K562 (cell line): ENCODE measurements around the gene SV2A. TPM values are rescaled to one million over a fixed set of nuclear protein-coding genes. Genes with fewer than 3 reads are reported as not detected.
A peak's percentile ranks its signal among the peaks of the same experiment; 100 is the strongest.

Experiments used
- ATF3 ChIP-seq, 2 experiments: fragments of 450-650 bp in 1 of 2; sonication (generic) in 1 of 2; formaldehyde crosslinking in 1 of 2; IDR thresholded peaks in 1 of 2; conservative IDR thresholded peaks in 1 of 2; 2 replicates each; pipeline versions ENCODE4 v1.6.1 to v1.8.1; 2016 to 2023; ENCODE audit warnings: mild to moderate bottlenecking in 2 of 2, moderate library complexity in 2 of 2, inconsistent platforms in 1 of 2, missing genetic modification reagents in 1 of 2
- CBFA2T2 ChIP-seq: fragments of 450-650 bp; conservative IDR thresholded peaks from 2 replicates; pipeline ENCODE4 v1.6.1; 2017; ENCODE audit warnings: mild to moderate bottlenecking
- CHD1 ChIP-seq: fragments of 200-600 bp; sonication (generic); IDR thresholded peaks from one replicate; pipeline ENCODE4 v1.6.1; 2012; ENCODE audit warnings: mild to moderate bottlenecking, moderate library complexity, low read length, inconsistent platforms
- CREM ChIP-seq: IDR thresholded peaks from 2 replicates; pipeline ENCODE4 v1.6.1; 2014; ENCODE audit warnings: antibody characterized with exemption, low read depth
- EGR1 ChIP-seq: fragments of 450-650 bp; conservative IDR thresholded peaks from 2 replicates; pipeline ENCODE4 v1.6.1; 2017; ENCODE audit warnings: mild to moderate bottlenecking
- ETV6 ChIP-seq, 3 experiments: fragments of 150-350 bp in 1 of 3; sonication (generic) in 1 of 3; formaldehyde crosslinking in 1 of 3; IDR thresholded peaks; 2 replicates each; pipeline versions ENCODE4 v1.6.1 to v1.8.0; 2014 to 2022; ENCODE audit warnings: borderline replicate concordance in 2 of 3, low read depth in 2 of 3, antibody characterized with exemption in 1 of 3, low read length in 1 of 3, mild to moderate bottlenecking in 1 of 3, missing genetic modification reagents in 1 of 3
- FOXK1 ChIP-seq: sonication (generic); formaldehyde crosslinking; IDR thresholded peaks from 2 replicates; pipeline ENCODE4 v1.8.0; 2022; ENCODE audit warnings: missing genetic modification reagents, mild to moderate bottlenecking, borderline replicate concordance
- L3MBTL2 ChIP-seq: fragments of 450-650 bp; IDR thresholded peaks from 2 replicates; pipeline ENCODE4 v1.6.1; 2016; ENCODE audit warnings: mild to moderate bottlenecking, moderate library complexity
- MAZ ChIP-seq, 2 experiments: fragments of 450-650 bp in 1 of 2; sonication (generic) in 1 of 2; formaldehyde crosslinking; IDR thresholded peaks in 1 of 2; conservative IDR thresholded peaks in 1 of 2; 2 replicates each; pipeline versions ENCODE4 v1.4.0 to v1.5.0; 2020; ENCODE audit warnings: mild to moderate bottlenecking in 1 of 2, missing genetic modification reagents in 1 of 2
- MXI1 ChIP-seq: IDR thresholded peaks from 2 replicates; pipeline ENCODE4 v1.6.1; 2011; ENCODE audit warnings: low read depth, mild to moderate bottlenecking, improper control_type of control experiment, low read length
- RBM22 ChIP-seq: fragments of 200-400 bp; formaldehyde crosslinking; IDR thresholded peaks from 2 replicates; pipeline ENCODE4 v1.6.1; 2018; ENCODE audit warnings: low read length, low read depth; ENCODE audit not compliant: poor library complexity, severe bottlenecking
- SIN3A ChIP-seq, 2 experiments: fragments of 150-350 bp in 1 of 2; IDR thresholded peaks; 2 replicates each; pipeline ENCODE4 v1.6.1; 2011 to 2016; ENCODE audit warnings: borderline replicate concordance in 2 of 2, low read depth in 2 of 2, low read length in 2 of 2, mild to moderate bottlenecking in 2 of 2, moderate library complexity in 2 of 2; ENCODE audit not compliant: control insufficient read depth in 1 of 2
- SP1 ChIP-seq: sonication (generic); formaldehyde crosslinking; IDR thresholded peaks from 2 replicates; pipeline ENCODE4 v1.8.1; 2022; ENCODE audit warnings: mild to moderate bottlenecking, missing genetic modification reagents
- TGIF2 ChIP-seq: sonication (generic); formaldehyde crosslinking; IDR thresholded peaks from 2 replicates; pipeline ENCODE4 v1.8.1; 2022; ENCODE audit warnings: mild to moderate bottlenecking, missing genetic modification reagents, moderate library complexity
- YY1 ChIP-seq, 3 experiments: IDR thresholded peaks; 2 replicates each; pipeline ENCODE4 v1.6.1; 2011; ENCODE audit warnings: low read length in 2 of 3, mild to moderate bottlenecking in 2 of 3, moderate library complexity in 2 of 3, borderline replicate concordance in 1 of 3, control low read depth in 1 of 3, low read depth in 1 of 3; ENCODE audit not compliant: insufficient read depth in 3 of 3, insufficient replicate concordance in 2 of 3, control insufficient read depth in 1 of 3, insufficient read length in 1 of 3; ENCODE audit errors: extremely low read depth in 1 of 3
- ZBTB43 ChIP-seq: sonication (generic); formaldehyde crosslinking; IDR thresholded peaks from 2 replicates; pipeline ENCODE4 v1.8.0; 2023; ENCODE audit warnings: mild to moderate bottlenecking, missing genetic modification reagents
- ZNF197 ChIP-seq: fragments of 200-800 bp; sonication (Bioruptor generic); IDR thresholded peaks from 2 replicates; pipeline ENCODE4 v1.6.1; 2016; ENCODE audit warnings: low read depth, missing genetic modification characterization, missing compliant biosample characterization
- polyA plus RNA-seq, 8 experiments: library from polyadenylated mRNA; depleted of rRNA in 4 of 8; stranded (reverse) in 5 of 8; unstranded in 3 of 8; fragments of >200 nt; fragmentation: Nextera tagmentation in 2 of 8; fragmentation: Illumina TruSeq in 1 of 8; extraction: Ambion mirVana in 2 of 8; extraction: Trizol in 1 of 8; gene quantifications; 2 replicates each; pipeline versions ENCODE4 v1.2.1 to v1.2.3, GENCODE V29; 2011 to 2014; ENCODE audit warnings: inconsistent platforms in 1 of 8, missing spikeins in 1 of 8
- total RNA-seq, 7 experiments: library from RNA; depleted of rRNA in 6 of 7; stranded (reverse); fragments of >200 nt in 6 of 7; fragmentation: Illumina TruSeq in 2 of 7; extraction: Trizol in 2 of 7; gene quantifications; 2 replicates each; pipeline versions ENCODE4 v1.2.1 to v1.2.3, GENCODE V29; 2011 to 2021; ENCODE audit warnings: low replicate concordance in 1 of 7
- TF ChIP-seq, protein P1 (sequence below): sonication (generic); formaldehyde crosslinking; IDR thresholded peaks from 2 replicates; pipeline ENCODE4 v1.8.0; 2023; ENCODE audit warnings: mild to moderate bottlenecking, missing genetic modification reagents

The SV2A gene
- total and polyA plus RNA-seq, 9 of the 15 experiments (the other 6 are each of a cell fraction or from before 2014, with no cell fraction given) = 0.07 to 0.22 (median 0.11) TPM; not detected in 1

DNA sequence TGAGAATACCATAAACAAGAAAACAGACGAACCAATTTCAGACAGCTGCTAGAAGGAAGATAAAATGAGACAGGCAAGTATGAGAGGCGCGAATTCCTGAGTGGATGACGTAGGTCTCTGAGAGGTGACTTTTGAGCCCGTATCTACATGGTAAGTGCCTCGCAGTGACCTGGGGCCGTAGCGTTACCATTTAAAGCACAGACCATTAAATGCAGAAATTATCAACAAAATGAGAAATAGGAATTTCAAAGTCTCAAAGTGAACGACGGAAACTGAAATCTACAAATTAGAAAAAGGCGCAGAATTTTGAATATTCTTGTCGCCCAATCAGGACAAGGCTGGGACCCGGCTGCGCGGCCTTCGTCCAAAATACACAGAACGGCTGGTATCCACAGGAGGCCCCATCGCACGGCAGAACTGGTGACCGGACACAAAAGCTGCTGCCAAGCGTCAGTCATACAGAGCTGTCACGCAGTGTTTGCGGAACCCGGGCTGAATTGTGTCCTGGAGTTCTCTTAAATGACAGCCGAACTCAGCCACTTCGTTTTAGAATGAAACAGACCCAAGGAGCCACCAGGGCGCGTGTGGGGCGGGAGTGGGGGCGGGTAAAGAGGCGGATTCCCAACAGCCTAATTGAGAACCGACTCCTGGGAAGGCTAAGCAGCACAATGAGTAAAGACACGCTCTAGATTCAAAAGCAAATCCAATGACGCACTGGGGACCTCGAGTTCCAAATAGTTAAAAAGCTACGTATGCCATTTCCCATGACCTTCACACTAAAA lies 32.1 kb downstream of the SV2A start (continued):
- TF ChIP-seq, protein P1, sequence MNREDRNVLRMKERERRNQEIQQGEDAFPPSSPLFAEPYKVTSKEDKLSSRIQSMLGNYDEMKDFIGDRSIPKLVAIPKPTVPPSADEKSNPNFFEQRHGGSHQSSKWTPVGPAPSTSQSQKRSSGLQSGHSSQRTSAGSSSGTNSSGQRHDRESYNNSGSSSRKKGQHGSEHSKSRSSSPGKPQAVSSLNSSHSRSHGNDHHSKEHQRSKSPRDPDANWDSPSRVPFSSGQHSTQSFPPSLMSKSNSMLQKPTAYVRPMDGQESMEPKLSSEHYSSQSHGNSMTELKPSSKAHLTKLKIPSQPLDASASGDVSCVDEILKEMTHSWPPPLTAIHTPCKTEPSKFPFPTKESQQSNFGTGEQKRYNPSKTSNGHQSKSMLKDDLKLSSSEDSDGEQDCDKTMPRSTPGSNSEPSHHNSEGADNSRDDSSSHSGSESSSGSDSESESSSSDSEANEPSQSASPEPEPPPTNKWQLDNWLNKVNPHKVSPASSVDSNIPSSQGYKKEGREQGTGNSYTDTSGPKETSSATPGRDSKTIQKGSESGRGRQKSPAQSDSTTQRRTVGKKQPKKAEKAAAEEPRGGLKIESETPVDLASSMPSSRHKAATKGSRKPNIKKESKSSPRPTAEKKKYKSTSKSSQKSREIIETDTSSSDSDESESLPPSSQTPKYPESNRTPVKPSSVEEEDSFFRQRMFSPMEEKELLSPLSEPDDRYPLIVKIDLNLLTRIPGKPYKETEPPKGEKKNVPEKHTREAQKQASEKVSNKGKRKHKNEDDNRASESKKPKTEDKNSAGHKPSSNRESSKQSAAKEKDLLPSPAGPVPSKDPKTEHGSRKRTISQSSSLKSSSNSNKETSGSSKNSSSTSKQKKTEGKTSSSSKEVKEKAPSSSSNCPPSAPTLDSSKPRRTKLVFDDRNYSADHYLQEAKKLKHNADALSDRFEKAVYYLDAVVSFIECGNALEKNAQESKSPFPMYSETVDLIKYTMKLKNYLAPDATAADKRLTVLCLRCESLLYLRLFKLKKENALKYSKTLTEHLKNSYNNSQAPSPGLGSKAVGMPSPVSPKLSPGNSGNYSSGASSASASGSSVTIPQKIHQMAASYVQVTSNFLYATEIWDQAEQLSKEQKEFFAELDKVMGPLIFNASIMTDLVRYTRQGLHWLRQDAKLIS (CRISPR knock-in tag) = peak; percentile 96
- TF ChIP-seq RBM22 (peak; percentile 98), FOXK1 (no peak), CBFA2T2 (0 out of 2 replicates have a peak, but pooled peaks have one; percentile 7), ETV6 (IDR thresholded peaks at IDR 0.05; ENCODE audit: borderline replicate concordance in 1 of 2, low read depth in 2 of 2, low read length in 1 of 2) (no peak), ETV6 (CRISPR knock-in tag; IDR thresholded peaks at IDR 0.05; ENCODE audit: borderline replicate concordance) (peak; percentile 36; the same call in 1 of the 2 replicates), TGIF2 (CRISPR knock-in tag) (peak; percentile 82; the same call in 1 of the 2 replicates), ZBTB43 (CRISPR knock-in tag) (0 out of 2 replicates have a peak, but pooled peaks have one; percentile 23), CREM (peak; percentile 80), YY1 (IDR thresholded peaks at IDR 0.05; ENCODE audit: borderline replicate concordance in 1 of 3, control insufficient read depth in 1 of 3, extremely low read depth in 1 of 3, insufficient read depth in 3 of 3, insufficient read length in 1 of 3, insufficient replicate concordance in 2 of 3, low read depth in 1 of 3, low read length in 2 of 3) (peak in 1 of 3 experiments; percentile 40), MXI1 (peak; percentile 65; the same call in 1 of the 2 replicates), ZNF197 (CRISPR knock-in tag) (no peak), ATF3 (IDR thresholded peaks at IDR 0.05) (peak; percentile 77), ATF3 (CRISPR knock-in tag; conservative IDR thresholded peaks at IDR 0.05) (no peak), L3MBTL2 (peak; percentile 11; the same call in 1 of the 2 replicates), CHD1 (peak; percentile 49), SIN3A (IDR thresholded peaks at IDR 0.05; ENCODE audit: borderline replicate concordance in 2 of 2, control insufficient read depth in 1 of 2, low read depth in 2 of 2, low read length in 2 of 2) (peak; percentile 22 to 52; a peak in 3 of 4 replicates), SP1 (CRISPR knock-in tag) (peak; percentile 56; the same call in 1 of the 2 replicates), EGR1 (0 out of 2 replicates have a peak, but pooled peaks have one; percentile 36), MAZ (CRISPR knock-in tag; conservative IDR thresholded peaks at IDR 0.05 in 1 of 2, IDR thresholded peaks at IDR 0.05 in 1 of 2) (no peak)
